K562 (cell line): ENCODE data around the gene ZNF438. TPM values are rescaled to one million over a fixed set of nuclear protein-coding genes. Genes with fewer than 3 reads are reported as not detected.

Experiments
- ATAC-seq: fragments of 200-7000 bp; cut with Tn5 transposase; 3 replicates; pipeline ENCODE4 v1.9.1; 2020; ENCODE audit warnings: moderate library complexity
- BruUV-seq: library from RNA; stranded (reverse); fragments of 400-500 nt; replicated peaks from 2 replicates; lab custom pipeline; 2021; lab: Mats Ljungman, UMichigan
- CTCF ChIA-PET: fragments of 300-600 bp; formaldehyde crosslinking; extraction: SDS; loops from one replicate; lab custom pipeline; 2021; ENCODE audit warnings: low intra/inter-chr PET ratio; lab: Yijun Ruan, JAX
- POLR2A ChIA-PET: fragments of 300-600, 350-650 bp; sonication (Branson Sonifier 250); formaldehyde crosslinking; extraction: SDS; loops from one replicate; lab custom pipeline; 2021; ENCODE audit warnings: antibody characterized with exemption, inconsistent platforms; lab: Yijun Ruan, JAX
- DNase-seq, 4 experiments: peaks; one replicate each; pipeline versions ENCODE4 v3.0.0 to v3.0.0-alpha.2; 2011 to 2018; ENCODE audit warnings: low spot score in 3 of 4, mixed read lengths in 3 of 4; ENCODE audit errors: extremely low read depth in 1 of 4
- FAIRE-seq: peaks from 2 replicates; lab custom pipeline; 2011; peaks lifted over from hg19 to GRCh38; lab: Jason Lieb, UNC
- H2AFZ ChIP-seq: 2 replicates; pipeline ENCODE4 v1.6.0; 2011; ENCODE audit warnings: low read depth, low read length, control low read depth, inconsistent platforms
- H3K27ac ChIP-seq: fragments of 200-600 bp; 3 replicates; pipeline ENCODE4 v1.8.0; 2011; ENCODE audit warnings: low read depth, mild to moderate bottlenecking, control low read depth, inconsistent platforms, low read length, moderate library complexity, mixed read lengths; ENCODE audit errors: extremely low read depth
- H3K27me3 ChIP-seq, 2 experiments: fragments of 300-600 bp in 1 of 2; 2 replicates in 1 of 2; 3 replicates in 1 of 2; pipeline versions ENCODE4 v1.6.0 to v1.8.0; 2011; ENCODE audit warnings: inconsistent platforms in 2 of 2, low read length in 2 of 2, mild to moderate bottlenecking in 1 of 2, mixed read lengths in 1 of 2, moderate library complexity in 1 of 2; ENCODE audit not compliant: control insufficient read depth in 2 of 2, insufficient read depth in 2 of 2
- H3K36me3 ChIP-seq: fragments of 300-600 bp; 3 replicates; pipeline ENCODE4 v1.8.0; 2011; ENCODE audit warnings: mild to moderate bottlenecking, low read length, inconsistent platforms; ENCODE audit not compliant: control insufficient read depth, insufficient read depth
- H3K4me1 ChIP-seq, 2 experiments: fragments of 200-600 bp in 1 of 2; replicated peaks in 1 of 2; 2 replicates in 1 of 2; 3 replicates in 1 of 2; pipeline versions ENCODE4 v1.5.1 to v1.8.0; 2011; ENCODE audit warnings: inconsistent platforms in 2 of 2, low read length in 2 of 2, mild to moderate bottlenecking in 1 of 2, mixed read lengths in 1 of 2, moderate library complexity in 1 of 2; ENCODE audit not compliant: control insufficient read depth in 2 of 2, insufficient read depth in 2 of 2
- H3K4me2 ChIP-seq: 2 replicates; pipeline ENCODE4 v1.6.1; 2011; ENCODE audit warnings: low read length, control low read depth, inconsistent platforms, mixed read lengths; ENCODE audit not compliant: insufficient read depth
- H3K4me3 ChIP-seq: fragments of 200-600 bp; sonication (generic), shearing (Covaris generic); 2 replicates; pipeline ENCODE4 v1.5.1; 2016; ENCODE audit warnings: control low read depth, inconsistent platforms
- H3K79me2 ChIP-seq: fragments of 200-600 bp; 3 replicates; pipeline ENCODE4 v1.8.0; 2011; ENCODE audit warnings: low read length, inconsistent platforms; ENCODE audit not compliant: control insufficient read depth, insufficient read depth
- H3K9ac ChIP-seq, 2 experiments: 2 replicates each; pipeline versions ENCODE4 v1.6.0 to v1.6.1; 2011; ENCODE audit warnings: low read depth in 2 of 2, low read length in 2 of 2, control low read depth in 1 of 2, inconsistent platforms in 1 of 2, mild to moderate bottlenecking in 1 of 2, mixed read lengths in 1 of 2; ENCODE audit not compliant: insufficient read depth in 1 of 2
- H3K9me1 ChIP-seq: one replicate; pipeline ENCODE4 v1.6.0; 2011; ENCODE audit warnings: inconsistent platforms, mild to moderate bottlenecking, low read length, moderate library complexity; ENCODE audit not compliant: control insufficient read depth, insufficient read depth
- H3K9me3 ChIP-seq: replicated peaks from 2 replicates; pipeline ENCODE4 v1.5.1; 2011; ENCODE audit warnings: low read depth, low read length, inconsistent platforms; ENCODE audit not compliant: control insufficient read depth, insufficient read depth
- H4K20me1 ChIP-seq: replicated peaks from 2 replicates; pipeline ENCODE4 v1.6.1; 2011; ENCODE audit warnings: low read length, inconsistent platforms, mixed read lengths; ENCODE audit not compliant: control insufficient read depth, insufficient read depth
- ARNT ChIP-seq, 2 experiments: fragments of 450-650 bp; IDR thresholded peaks; 2 replicates each; pipeline ENCODE4 v1.6.1; 2016; ENCODE audit warnings: mild to moderate bottlenecking in 1 of 2
- KLF6 ChIP-seq: fragments of 250-450 bp; sonication (Bioruptor Pico); IDR thresholded peaks from 2 replicates; pipeline ENCODE4 v1.4.0; 2020; ENCODE audit warnings: mild to moderate bottlenecking, moderate library complexity, borderline replicate concordance
- PPARD ChIP-seq: fragments of 250-450 bp; sonication (Bioruptor Pico); IDR thresholded peaks from 2 replicates; pipeline ENCODE4 v1.8.0; 2022; ENCODE audit warnings: inconsistent platforms, mild to moderate bottlenecking, moderate library complexity
- SIRT6 ChIP-seq: IDR thresholded peaks from one replicate; pipeline ENCODE4 v1.6.1; 2012; ENCODE audit warnings: low read depth, mild to moderate bottlenecking, control low read depth, inconsistent platforms, low read length, moderate library complexity
- TBP ChIP-seq: optimal IDR thresholded peaks from 2 replicates; pipeline ENCODE3; 2011; ENCODE audit warnings: low read depth, low read length, improper control_type of control experiment
- TRIM24 ChIP-seq, 2 experiments: fragments of 450-650 bp; IDR thresholded peaks; 2 replicates each; pipeline ENCODE4 v1.6.1; 2016
- U2AF1 ChIP-seq: fragments of 200-400 bp; formaldehyde crosslinking; optimal IDR thresholded peaks from 2 replicates; pipeline ENCODE3; 2017; ENCODE audit warnings: mild to moderate bottlenecking, low read depth, low read length, moderate library complexity
- ZNF217 ChIP-seq: sonication (generic); formaldehyde crosslinking; IDR thresholded peaks from 2 replicates; pipeline ENCODE4 v1.8.0; 2022; ENCODE audit warnings: mild to moderate bottlenecking, missing genetic modification reagents
- ZNF583 ChIP-seq: fragments of 250-450 bp; sonication (Bioruptor Pico); IDR thresholded peaks from 2 replicates; pipeline ENCODE4 v1.4.0; 2020
- ZNF76 ChIP-seq: fragments of 250-450 bp; sonication (Bioruptor Pico); IDR thresholded peaks from 2 replicates; pipeline ENCODE4 v1.4.0; 2020; ENCODE audit warnings: mild to moderate bottlenecking, moderate library complexity, borderline replicate concordance
- WGBS: fragments of 100-300 bp; shearing (Covaris generic); methylation state at CpG from one replicate; pipeline ENCODE4 v1.1.6; 2016; ENCODE audit warnings: low coverage, mixed read lengths; ENCODE audit not compliant: insufficient coverage; ENCODE audit errors: missing lambda C conversion rate; 5-methylcytosine and 5-hydroxymethylcytosine counted together
- in situ Hi-C: fragments of 300-500 bp; cut with MboI; formaldehyde crosslinking; loops from 4 replicates; pipeline ENCODE4 v1.15.0; 2018; ENCODE audit warnings: inconsistent platforms, mixed read lengths
- intact Hi-C: fragments of 100-400 bp; cut with micrococcal nuclease; formaldehyde crosslinking; loops from 2 replicates; pipeline ENCODE4 v1.14.2; 2022
- polyA plus RNA-seq, 8 experiments: library from polyadenylated mRNA; depleted of rRNA in 4 of 8; stranded (reverse) in 5 of 8; unstranded in 3 of 8; fragments of >200 nt; fragmentation: Nextera tagmentation in 2 of 8; fragmentation: Illumina TruSeq in 1 of 8; extraction: Ambion mirVana in 2 of 8; extraction: Trizol in 1 of 8; gene quantifications; 2 replicates each; pipeline versions ENCODE4 v1.2.1 to v1.2.3, GENCODE V29; 2011 to 2014; ENCODE audit warnings: inconsistent platforms in 1 of 8, missing spikeins in 1 of 8
- total RNA-seq, 7 experiments: library from RNA; depleted of rRNA in 6 of 7; stranded (reverse); fragments of >200 nt in 6 of 7; fragmentation: Illumina TruSeq in 2 of 7; extraction: Trizol in 2 of 7; gene quantifications; 2 replicates each; pipeline versions ENCODE4 v1.2.1 to v1.2.3, GENCODE V29; 2011 to 2021; ENCODE audit warnings: low replicate concordance in 1 of 7

The ZNF438 gene
- total and polyA plus RNA-seq, 9 of the 15 experiments (the other 6 are each of a cell fraction or from before 2014, with no cell fraction given), result 0.45 to 1.5 (median 0.91) TPM

DNA sequence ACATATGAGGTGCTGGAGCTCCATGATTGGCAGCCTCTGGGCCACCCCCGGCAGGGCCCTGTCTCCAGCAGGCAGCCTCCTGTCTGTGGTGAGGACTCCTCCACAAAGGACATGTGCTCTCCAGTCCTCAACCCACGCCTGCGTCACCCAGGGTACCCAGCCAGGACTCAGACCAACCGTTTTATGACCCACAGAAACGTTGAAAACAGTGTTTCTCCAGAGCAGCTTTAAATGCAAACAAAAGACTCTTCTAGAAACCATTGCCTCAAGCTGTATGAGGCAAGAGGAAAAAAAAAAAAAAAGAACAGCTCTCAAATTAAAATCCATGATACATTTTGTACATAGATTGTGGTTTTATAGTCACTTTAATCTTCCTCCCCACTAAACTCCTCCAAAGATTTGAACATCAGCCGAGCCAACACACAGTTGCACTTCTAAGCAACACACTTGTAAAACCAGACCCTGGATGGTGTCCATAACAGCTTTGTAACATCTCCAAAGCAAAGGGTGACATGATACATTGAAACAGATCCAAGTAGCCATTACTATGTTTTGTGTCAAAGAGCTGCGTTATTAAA, 227.1 kb downstream of the ZNF438 start:
- H3K4me1 ChIP-seq, result no peaks in the 10 kb centered on the region
- H3K79me2 ChIP-seq, result no peaks in the 10 kb centered on the region
- CTCF ChIA-PET, result no interaction called here
- H3K9me1 ChIP-seq, result no peaks in the 10 kb centered on the region
- H4K20me1 ChIP-seq, result no peaks in the 10 kb centered on the region
- FAIRE-seq (no peak), ATAC-seq (no peak), DNase-seq (no peak)
- intact Hi-C loops, result no loop called here
- no TSS peak for BruUV-seq
- 2% methylated on average over 7 of the region's 7 CpGs for WGBS
- H3K4me3 ChIP-seq, result no peak overlapping the region
- no peak overlapping the region for H3K27ac ChIP-seq
- no peaks in the 10 kb centered on the region for H3K36me3 ChIP-seq
- in situ Hi-C loops, result no loop called here
- TF ChIP-seq U2AF1 (no peak), ZNF583 (CRISPR knock-in tag) (no peak), TRIM24 (IDR thresholded peaks at IDR 0.05) (no peak), KLF6 (CRISPR knock-in tag) (no peak), PPARD (CRISPR knock-in tag) (no peak), TBP (no peak), ARNT (IDR thresholded peaks at IDR 0.05) (no peak), ZNF217 (CRISPR knock-in tag) (no peak), SIRT6 (no peak), ZNF76 (no peak)
- no peaks in the 10 kb centered on the region for H3K9me3 ChIP-seq
- H3K27me3 ChIP-seq, result peaks cover 6 to 22% of the 10 kb centered on the region in 2 experiments
- no peak overlapping the region for H2AFZ ChIP-seq
- POLR2A ChIA-PET, result no interaction called here
- no peak overlapping the region for H3K4me2 ChIP-seq
- H3K9ac ChIP-seq, result no peak overlapping the region
